ENCODE data around the gene KCNJ9.

KCNJ9 gene

DNA sequence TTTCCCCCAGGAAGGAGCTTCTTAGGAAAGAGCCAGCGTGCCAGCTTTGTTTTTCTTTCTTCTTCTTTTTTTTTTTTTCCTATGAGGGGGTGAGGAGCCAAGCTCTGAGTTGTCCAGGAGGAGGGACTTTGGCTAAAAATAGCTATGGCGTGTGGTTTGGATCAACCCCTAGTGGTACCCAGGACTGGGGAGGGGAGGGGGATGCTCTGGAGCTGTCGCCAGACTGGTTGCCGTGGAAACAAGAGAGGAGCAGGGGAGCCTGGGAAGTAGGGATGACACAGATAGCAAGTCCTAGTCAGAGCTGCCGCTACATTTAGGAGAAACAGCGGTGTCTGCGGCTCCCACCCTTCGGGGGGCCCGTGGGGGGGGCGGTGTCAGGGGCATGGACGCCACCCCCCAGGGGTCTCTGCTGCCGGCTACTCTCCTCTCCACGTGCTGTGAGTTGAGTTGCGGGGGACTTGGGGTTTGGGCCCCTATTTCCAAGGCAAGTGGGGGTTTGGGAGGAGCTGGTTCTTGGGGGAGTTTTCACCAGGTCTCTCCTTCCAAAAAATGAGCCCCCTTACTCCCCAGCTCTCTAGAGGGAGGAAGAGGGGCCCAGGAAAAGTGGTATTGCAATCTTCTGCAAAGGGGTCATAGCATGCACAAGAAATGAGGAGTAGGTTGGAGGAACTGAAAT is at the start of gene KCNJ9:
Gene KCNJ9 (plus strand): TSS at position 278 of the 676 bp plus-strand sequence. CDS start 2,493 bp downstream, outside the sequence.
- DNase-seq (ENCODE audit: low spot score), result no peak
- H3K4me3 ChIP-seq (ENCODE audit: severe bottlenecking), result no peak within 1 kb of the TSS
- H3K36me3 ChIP-seq (ENCODE audit: low read depth), result no peaks in the 10 kb centered on the region
- H3K4me1 ChIP-seq (ENCODE audit: insufficient read depth, poor library complexity, severe bottlenecking), result no peaks in the 10 kb centered on the region
- peaks cover 49% of the 10 kb centered on the region for H3K27me3 ChIP-seq (ENCODE audit: insufficient read depth, poor library complexity, severe bottlenecking)
- TF ChIP-seq, protein P1, sequence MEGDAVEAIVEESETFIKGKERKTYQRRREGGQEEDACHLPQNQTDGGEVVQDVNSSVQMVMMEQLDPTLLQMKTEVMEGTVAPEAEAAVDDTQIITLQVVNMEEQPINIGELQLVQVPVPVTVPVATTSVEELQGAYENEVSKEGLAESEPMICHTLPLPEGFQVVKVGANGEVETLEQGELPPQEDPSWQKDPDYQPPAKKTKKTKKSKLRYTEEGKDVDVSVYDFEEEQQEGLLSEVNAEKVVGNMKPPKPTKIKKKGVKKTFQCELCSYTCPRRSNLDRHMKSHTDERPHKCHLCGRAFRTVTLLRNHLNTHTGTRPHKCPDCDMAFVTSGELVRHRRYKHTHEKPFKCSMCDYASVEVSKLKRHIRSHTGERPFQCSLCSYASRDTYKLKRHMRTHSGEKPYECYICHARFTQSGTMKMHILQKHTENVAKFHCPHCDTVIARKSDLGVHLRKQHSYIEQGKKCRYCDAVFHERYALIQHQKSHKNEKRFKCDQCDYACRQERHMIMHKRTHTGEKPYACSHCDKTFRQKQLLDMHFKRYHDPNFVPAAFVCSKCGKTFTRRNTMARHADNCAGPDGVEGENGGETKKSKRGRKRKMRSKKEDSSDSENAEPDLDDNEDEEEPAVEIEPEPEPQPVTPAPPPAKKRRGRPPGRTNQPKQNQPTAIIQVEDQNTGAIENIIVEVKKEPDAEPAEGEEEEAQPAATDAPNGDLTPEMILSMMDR (IDR thresholded peaks at IDR 0.05; ENCODE audit: poor library complexity, severe bottlenecking), result no peak
- no peaks in the 10 kb centered on the region for H3K9me3 ChIP-seq (ENCODE audit: severe bottlenecking)
- H3K27ac ChIP-seq (ENCODE audit: poor library complexity, severe bottlenecking), result no peak within 1 kb of the TSS
- no peak for ATAC-seq (ENCODE audit: low read depth)

DNA sequence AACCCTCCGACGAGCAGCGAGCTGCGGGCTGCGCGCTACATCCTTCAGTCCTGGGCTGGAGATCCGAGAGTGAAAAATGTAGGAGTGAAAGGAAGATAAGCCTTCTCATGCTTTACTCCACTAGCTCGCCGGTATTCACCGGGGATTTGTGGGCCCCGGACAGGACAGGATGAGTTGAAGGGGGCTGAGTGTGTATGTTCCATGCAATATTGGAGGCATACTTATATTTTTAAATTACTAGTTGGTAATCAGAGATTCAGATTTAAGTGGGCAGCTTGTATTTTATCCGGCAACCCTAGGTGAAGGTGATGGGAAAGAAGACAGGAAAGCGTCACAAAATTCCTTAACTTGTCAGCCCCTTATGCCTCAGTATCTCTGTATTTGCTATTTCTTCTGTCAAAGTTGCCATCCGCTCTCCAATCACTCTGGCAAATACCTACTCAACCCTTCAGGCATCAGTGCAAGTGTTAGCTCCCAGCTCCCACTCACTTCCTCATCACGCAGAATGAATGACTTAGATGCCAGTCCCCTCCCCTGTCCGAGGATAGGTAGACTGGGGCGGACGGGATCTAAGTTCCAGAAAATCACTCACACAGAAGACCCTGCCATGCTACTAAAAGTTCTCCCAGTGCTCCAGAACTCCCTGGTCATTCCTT is 49.0 kb upstream of the KCNJ9 start:
- no peaks in the 10 kb centered on the region for H3K9me3 ChIP-seq (ENCODE audit: severe bottlenecking)
- peaks cover 5% of the 10 kb centered on the region for H3K4me1 ChIP-seq (ENCODE audit: insufficient read depth, poor library complexity, severe bottlenecking)
- peak overlapping the region; percentile 23 for H3K27ac ChIP-seq (ENCODE audit: poor library complexity, severe bottlenecking)
- H3K27me3 ChIP-seq (ENCODE audit: insufficient read depth, poor library complexity, severe bottlenecking), result no peaks in the 10 kb centered on the region
- ATAC-seq (ENCODE audit: low read depth) (peak; percentile 40), DNase-seq (ENCODE audit: low spot score) (no peak)
- no peaks in the 10 kb centered on the region for H3K36me3 ChIP-seq (ENCODE audit: low read depth)
- TF ChIP-seq, protein P1 (IDR thresholded peaks at IDR 0.05; ENCODE audit: poor library complexity, severe bottlenecking), result no peak
- H3K4me3 ChIP-seq (ENCODE audit: severe bottlenecking), result peak overlapping the region; percentile 60

DNA sequence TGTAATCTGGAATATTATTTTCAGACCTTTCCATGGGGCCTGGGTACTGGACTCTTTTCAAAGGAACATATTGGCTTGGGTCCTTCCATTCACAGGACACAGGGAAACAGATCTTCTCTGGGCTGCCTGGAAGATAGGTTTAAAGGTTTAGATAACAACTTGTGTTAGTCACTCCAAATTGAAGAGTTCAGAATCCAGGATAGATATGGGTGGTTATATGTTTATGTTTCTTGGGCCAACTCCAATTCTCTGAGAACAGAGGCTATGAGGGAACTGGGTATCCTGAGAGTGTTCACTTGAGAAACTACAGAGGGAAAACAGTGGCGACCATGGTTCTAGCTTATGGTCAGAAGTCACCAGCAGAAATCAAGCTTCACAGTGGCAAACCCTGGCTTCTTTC is 40.9 kb upstream of the KCNJ9 start:
- no peaks in the 10 kb centered on the region for H3K36me3 ChIP-seq (ENCODE audit: low read depth)
- H3K27me3 ChIP-seq (ENCODE audit: insufficient read depth, poor library complexity, severe bottlenecking), result no peaks in the 10 kb centered on the region
- H3K4me1 ChIP-seq (ENCODE audit: insufficient read depth, poor library complexity, severe bottlenecking), result no peaks in the 10 kb centered on the region
- DNase-seq (ENCODE audit: low spot score) (no peak), ATAC-seq (ENCODE audit: low read depth) (no peak)
- H3K4me3 ChIP-seq (ENCODE audit: severe bottlenecking), result no peak overlapping the region
- TF ChIP-seq, protein P1 (IDR thresholded peaks at IDR 0.05; ENCODE audit: poor library complexity, severe bottlenecking), result no peak
- H3K9me3 ChIP-seq (ENCODE audit: severe bottlenecking), result no peaks in the 10 kb centered on the region
- H3K27ac ChIP-seq (ENCODE audit: poor library complexity, severe bottlenecking), result no peak overlapping the region

DNA sequence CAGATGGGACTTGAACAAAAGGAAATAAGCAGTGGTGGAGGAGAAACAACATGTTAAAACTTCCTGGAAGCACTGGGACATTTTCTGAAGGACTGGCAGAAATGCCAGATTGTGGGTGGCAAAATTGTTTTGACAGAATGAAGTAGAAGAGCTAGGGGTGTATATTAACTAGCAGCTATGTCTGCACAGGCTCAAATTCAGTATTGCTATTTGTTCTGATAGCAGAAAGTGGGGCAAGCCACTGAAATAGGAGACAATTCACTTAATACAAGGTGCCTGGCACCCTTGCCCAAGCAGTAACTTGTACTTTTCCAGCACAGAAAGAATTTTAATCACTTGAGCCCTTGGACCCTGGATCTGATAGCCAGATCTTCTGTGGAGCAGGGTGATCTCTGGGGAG is 37.8 kb upstream of the KCNJ9 start:
- no peak for ATAC-seq (ENCODE audit: low read depth)
- H3K4me3 ChIP-seq (ENCODE audit: severe bottlenecking), result no peak overlapping the region
- no peaks in the 10 kb centered on the region for H3K9me3 ChIP-seq (ENCODE audit: severe bottlenecking)
- no peaks in the 10 kb centered on the region for H3K27me3 ChIP-seq (ENCODE audit: insufficient read depth, poor library complexity, severe bottlenecking)
- TF ChIP-seq, protein P1 (IDR thresholded peaks at IDR 0.05; ENCODE audit: poor library complexity, severe bottlenecking), result no peak
- no peaks in the 10 kb centered on the region for H3K36me3 ChIP-seq (ENCODE audit: low read depth)
- H3K4me1 ChIP-seq (ENCODE audit: insufficient read depth, poor library complexity, severe bottlenecking), result no peaks in the 10 kb centered on the region
- DNase-seq (ENCODE audit: low spot score), result no peak
- H3K27ac ChIP-seq (ENCODE audit: poor library complexity, severe bottlenecking), result no peak overlapping the region

DNA sequence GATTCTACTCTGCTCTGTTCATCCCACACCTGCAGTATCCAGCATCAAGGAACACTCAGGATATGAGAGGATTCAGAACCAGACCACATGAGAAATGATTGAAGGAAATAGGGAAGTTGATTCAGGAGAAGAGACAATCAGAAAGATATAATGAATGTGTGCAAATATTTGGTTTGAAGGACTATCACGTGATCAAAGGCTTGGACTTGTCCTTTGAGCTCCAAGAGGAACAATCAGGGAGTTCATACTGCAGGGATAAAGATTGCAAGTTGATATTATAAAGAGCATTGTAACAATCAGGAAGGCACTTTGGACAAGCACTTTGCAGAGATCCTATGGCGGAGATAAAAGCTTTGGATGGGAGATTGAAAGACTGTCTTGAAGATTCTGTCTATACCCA is 35.7 kb upstream of the KCNJ9 start:
- no peak for DNase-seq (ENCODE audit: low spot score)

More for the DNA sequence above, 35.7 kb upstream of the KCNJ9 start:
- no peak for ATAC-seq (ENCODE audit: low read depth)
- Histone ChIP-seq H3K27me3 (ENCODE audit: insufficient read depth, poor library complexity, severe bottlenecking) (no peaks in the 10 kb centered on the region), H3K4me1 (ENCODE audit: insufficient read depth, poor library complexity, severe bottlenecking) (no peaks in the 10 kb centered on the region), H3K27ac (ENCODE audit: poor library complexity, severe bottlenecking) (no peak overlapping the region), H3K4me3 (ENCODE audit: severe bottlenecking) (no peak overlapping the region), H3K36me3 (ENCODE audit: low read depth) (no peaks in the 10 kb centered on the region), H3K9me3 (ENCODE audit: severe bottlenecking) (no peaks in the 10 kb centered on the region)
- TF ChIP-seq, protein P1 (IDR thresholded peaks at IDR 0.05; ENCODE audit: poor library complexity, severe bottlenecking), result no peak

Data from RWPE2 (cell line).